Esophagus squamous epithelium (tissue), 4 donors: Measurements from ENCODE around the gene CAPN2.

Source experiments
- POLR2A ChIP-seq, 4 donors: fragments of 450-650 bp; IDR thresholded peaks; one replicate each; pipeline ENCODE4 v1.6.1; 2017; ENCODE audit warnings: antibody characterized with exemption in 4 of 4, mild to moderate bottlenecking in 4 of 4, moderate library complexity in 3 of 4
- TF ChIP-seq, protein P1 (sequence below), 6 experiments: fragments of 450-650 bp in 4 of 6; fragments of 200-600 bp in 2 of 6; sonication (generic) in 2 of 6; IDR thresholded peaks; one replicate each; pipeline ENCODE4 v1.5.1; 2016 to 2019; ENCODE audit warnings: antibody characterized with exemption in 6 of 6, mild to moderate bottlenecking in 4 of 6, moderate library complexity in 4 of 6

DNA sequence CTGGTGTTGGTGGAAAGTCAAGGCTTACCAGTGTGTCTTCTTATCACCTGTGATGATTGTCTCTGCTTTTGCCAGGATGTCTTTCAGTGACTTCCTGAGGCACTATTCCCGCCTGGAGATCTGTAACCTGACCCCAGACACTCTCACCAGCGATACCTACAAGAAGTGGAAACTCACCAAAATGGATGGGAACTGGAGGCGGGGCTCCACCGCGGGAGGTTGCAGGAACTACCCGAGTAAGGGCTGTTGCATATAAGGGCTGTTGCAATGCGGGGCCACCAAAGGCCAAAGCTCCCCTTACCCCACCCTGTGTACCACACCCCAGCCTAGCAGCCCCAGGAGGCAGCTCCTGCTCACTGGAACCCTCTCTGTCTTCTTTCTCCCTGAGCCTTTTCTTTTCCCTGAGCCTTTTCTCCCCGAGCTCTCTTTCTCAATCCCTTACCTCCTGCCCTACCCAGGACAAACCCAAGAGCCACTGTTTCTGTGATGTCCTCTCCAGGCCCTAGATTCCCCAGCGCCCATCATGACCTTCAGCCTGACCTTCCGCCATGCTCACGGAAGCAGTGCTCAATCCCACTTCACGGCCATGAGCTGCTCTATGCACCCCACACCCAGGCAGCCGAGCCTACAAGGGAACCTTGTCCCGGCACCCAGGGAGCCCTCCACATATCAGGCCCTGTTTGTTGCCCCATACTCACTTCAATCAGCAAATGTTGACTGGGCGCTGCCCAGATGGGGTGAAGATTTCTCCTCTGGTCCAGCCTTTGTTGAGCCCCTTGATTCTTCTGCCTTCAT is 40.6 kb downstream of the CAPN2 start:
- no peak for TF ChIP-seq POLR2A (IDR thresholded peaks at IDR 0.05)
- TF ChIP-seq, protein P1, sequence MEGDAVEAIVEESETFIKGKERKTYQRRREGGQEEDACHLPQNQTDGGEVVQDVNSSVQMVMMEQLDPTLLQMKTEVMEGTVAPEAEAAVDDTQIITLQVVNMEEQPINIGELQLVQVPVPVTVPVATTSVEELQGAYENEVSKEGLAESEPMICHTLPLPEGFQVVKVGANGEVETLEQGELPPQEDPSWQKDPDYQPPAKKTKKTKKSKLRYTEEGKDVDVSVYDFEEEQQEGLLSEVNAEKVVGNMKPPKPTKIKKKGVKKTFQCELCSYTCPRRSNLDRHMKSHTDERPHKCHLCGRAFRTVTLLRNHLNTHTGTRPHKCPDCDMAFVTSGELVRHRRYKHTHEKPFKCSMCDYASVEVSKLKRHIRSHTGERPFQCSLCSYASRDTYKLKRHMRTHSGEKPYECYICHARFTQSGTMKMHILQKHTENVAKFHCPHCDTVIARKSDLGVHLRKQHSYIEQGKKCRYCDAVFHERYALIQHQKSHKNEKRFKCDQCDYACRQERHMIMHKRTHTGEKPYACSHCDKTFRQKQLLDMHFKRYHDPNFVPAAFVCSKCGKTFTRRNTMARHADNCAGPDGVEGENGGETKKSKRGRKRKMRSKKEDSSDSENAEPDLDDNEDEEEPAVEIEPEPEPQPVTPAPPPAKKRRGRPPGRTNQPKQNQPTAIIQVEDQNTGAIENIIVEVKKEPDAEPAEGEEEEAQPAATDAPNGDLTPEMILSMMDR (IDR thresholded peaks at IDR 0.05), result no peak
